ENCODE data around the gene DOCK2.

The DOCK2 gene

DNA sequence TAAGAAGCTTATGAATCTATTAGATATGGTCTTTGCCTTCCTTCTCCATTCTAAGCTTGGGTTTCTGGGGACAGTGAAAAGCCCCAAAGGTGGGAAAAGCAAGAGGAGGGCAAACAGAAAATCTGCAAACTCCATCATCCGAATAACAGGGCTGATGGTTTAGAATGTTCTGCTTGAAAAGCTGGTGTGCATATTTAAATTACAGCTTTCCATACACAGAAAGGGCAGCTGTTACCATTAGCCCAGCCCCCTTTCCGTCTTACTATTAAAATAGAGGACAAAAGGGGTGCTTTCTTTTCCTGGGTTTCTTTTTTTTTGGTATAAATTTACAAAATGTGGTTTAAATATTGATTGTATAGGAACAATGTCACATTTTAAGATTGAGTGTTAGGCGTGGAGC is 321.2 kb downstream of the DOCK2 start:
- H3K79me2 ChIP-seq (ENCODE audit: insufficient read depth, low read length), result no peaks in the 10 kb centered on the region
- no peaks in the 10 kb centered on the region for H3K27me3 ChIP-seq (ENCODE audit: insufficient read depth, low read length, poor library complexity)
- no peaks in the 10 kb centered on the region for H3K4me1 ChIP-seq (ENCODE audit: insufficient read depth, low read length)
- H3K4me2 ChIP-seq (ENCODE audit: insufficient read depth, low read length), result no peak overlapping the region
- H3K36me3 ChIP-seq (ENCODE audit: insufficient read depth, low read length), result peaks cover 11% of the 10 kb centered on the region
- no peak for TF ChIP-seq EZH2 (IDR thresholded peaks at IDR 0.05; ENCODE audit: borderline replicate concordance, low read depth, low read length, severe bottlenecking)
- TF ChIP-seq, protein P1, sequence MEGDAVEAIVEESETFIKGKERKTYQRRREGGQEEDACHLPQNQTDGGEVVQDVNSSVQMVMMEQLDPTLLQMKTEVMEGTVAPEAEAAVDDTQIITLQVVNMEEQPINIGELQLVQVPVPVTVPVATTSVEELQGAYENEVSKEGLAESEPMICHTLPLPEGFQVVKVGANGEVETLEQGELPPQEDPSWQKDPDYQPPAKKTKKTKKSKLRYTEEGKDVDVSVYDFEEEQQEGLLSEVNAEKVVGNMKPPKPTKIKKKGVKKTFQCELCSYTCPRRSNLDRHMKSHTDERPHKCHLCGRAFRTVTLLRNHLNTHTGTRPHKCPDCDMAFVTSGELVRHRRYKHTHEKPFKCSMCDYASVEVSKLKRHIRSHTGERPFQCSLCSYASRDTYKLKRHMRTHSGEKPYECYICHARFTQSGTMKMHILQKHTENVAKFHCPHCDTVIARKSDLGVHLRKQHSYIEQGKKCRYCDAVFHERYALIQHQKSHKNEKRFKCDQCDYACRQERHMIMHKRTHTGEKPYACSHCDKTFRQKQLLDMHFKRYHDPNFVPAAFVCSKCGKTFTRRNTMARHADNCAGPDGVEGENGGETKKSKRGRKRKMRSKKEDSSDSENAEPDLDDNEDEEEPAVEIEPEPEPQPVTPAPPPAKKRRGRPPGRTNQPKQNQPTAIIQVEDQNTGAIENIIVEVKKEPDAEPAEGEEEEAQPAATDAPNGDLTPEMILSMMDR (IDR thresholded peaks at IDR 0.05; ENCODE audit: borderline replicate concordance, extremely low read depth, low read length, poor library complexity, severe bottlenecking), result no peak
- ATAC-seq (ENCODE audit: insufficient read depth, low read depth) (no peak), DNase-seq (no peak)
- H3K4me3 ChIP-seq (ENCODE audit: low read depth in 1 of 2, low read length in 2 of 2), result no peak overlapping the region
- H3K27ac ChIP-seq (ENCODE audit: low read length), result no peak overlapping the region
- no peaks in the 10 kb centered on the region for H4K20me1 ChIP-seq (ENCODE audit: insufficient read depth, low read length)
- H3K9ac ChIP-seq (ENCODE audit: low read depth, low read length), result no peak overlapping the region
- H3K9me3 ChIP-seq (ENCODE audit: insufficient read depth, low read length, severe bottlenecking), result no peaks in the 10 kb centered on the region
- H2AFZ ChIP-seq (ENCODE audit: low read depth, low read length), result no peak overlapping the region

DNA sequence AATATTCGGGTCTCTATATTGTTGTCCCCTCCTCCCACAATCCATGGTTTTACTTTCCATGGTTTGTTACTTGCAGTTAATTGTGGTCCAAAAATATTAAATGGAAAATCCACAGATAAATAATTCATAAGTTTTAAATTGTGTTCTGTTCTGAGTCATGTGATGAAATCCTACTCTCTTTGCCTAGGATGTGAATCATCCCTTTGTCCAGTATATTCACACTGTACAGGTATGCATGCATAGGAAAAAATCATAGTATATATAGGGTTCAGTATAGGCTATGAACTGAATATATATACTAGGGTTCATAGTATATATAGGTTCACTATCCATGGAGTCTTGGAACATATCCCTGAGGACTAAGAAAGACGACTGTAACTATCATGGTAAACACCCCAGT is 323.6 kb downstream of the DOCK2 start:
- Histone ChIP-seq H3K4me1 (ENCODE audit: insufficient read depth, low read length) (no peaks in the 10 kb centered on the region), H3K4me2 (ENCODE audit: insufficient read depth, low read length) (no peak overlapping the region), H2AFZ (ENCODE audit: low read depth, low read length) (no peak overlapping the region), H3K36me3 (ENCODE audit: insufficient read depth, low read length) (no peaks in the 10 kb centered on the region), H3K9ac (ENCODE audit: low read depth, low read length) (no peak overlapping the region), H3K9me3 (ENCODE audit: insufficient read depth, low read length, severe bottlenecking) (no peaks in the 10 kb centered on the region), H3K79me2 (ENCODE audit: insufficient read depth, low read length) (no peaks in the 10 kb centered on the region), H4K20me1 (ENCODE audit: insufficient read depth, low read length) (no peaks in the 10 kb centered on the region; the same call in 1 of the 2 replicates), H3K4me3 (ENCODE audit: low read depth in 1 of 2, low read length in 2 of 2) (no peak overlapping the region), H3K27ac (ENCODE audit: low read length) (no peak overlapping the region), H3K27me3 (ENCODE audit: insufficient read depth, low read length, poor library complexity) (no peaks in the 10 kb centered on the region)
- no peak for TF ChIP-seq EZH2 (IDR thresholded peaks at IDR 0.05; ENCODE audit: borderline replicate concordance, low read depth, low read length, severe bottlenecking)
- TF ChIP-seq, protein P1 (IDR thresholded peaks at IDR 0.05; ENCODE audit: borderline replicate concordance, extremely low read depth, low read length, poor library complexity, severe bottlenecking), result no peak
- DNase-seq (no peak), ATAC-seq (ENCODE audit: insufficient read depth, low read depth) (no peak)

DNA sequence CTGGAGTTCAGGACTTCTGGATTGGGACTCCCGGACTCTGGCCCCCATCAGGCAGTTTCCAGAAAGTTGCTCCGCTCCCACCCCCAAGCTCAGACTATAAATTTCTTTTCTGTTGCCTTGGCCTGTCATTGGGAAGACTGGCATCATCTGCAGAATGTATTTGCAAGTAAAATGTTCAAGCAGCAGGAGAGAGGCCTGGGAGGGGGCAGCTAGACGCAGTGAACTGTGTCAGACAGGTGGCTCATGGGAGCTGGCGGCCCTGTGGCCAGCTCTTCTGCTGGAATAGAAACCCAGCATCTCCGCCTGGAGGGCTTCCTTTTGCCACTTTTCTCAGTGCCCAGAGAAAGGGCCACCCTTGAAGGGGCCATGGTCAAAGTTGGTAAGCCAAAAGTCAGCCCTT is 327.2 kb downstream of the DOCK2 start:
- H3K27me3 ChIP-seq (ENCODE audit: insufficient read depth, low read length, poor library complexity), result no peaks in the 10 kb centered on the region
- H3K27ac ChIP-seq (ENCODE audit: low read length), result no peak overlapping the region
- H3K79me2 ChIP-seq (ENCODE audit: insufficient read depth, low read length), result no peaks in the 10 kb centered on the region
- DNase-seq, result no peak
- H4K20me1 ChIP-seq (ENCODE audit: insufficient read depth, low read length), result no peaks in the 10 kb centered on the region; the same call in 1 of the 2 replicates
- ATAC-seq (ENCODE audit: insufficient read depth, low read depth), result no peak
- no peak overlapping the region for H2AFZ ChIP-seq (ENCODE audit: low read depth, low read length)
- H3K9me3 ChIP-seq (ENCODE audit: insufficient read depth, low read length, severe bottlenecking), result no peaks in the 10 kb centered on the region
- no peaks in the 10 kb centered on the region for H3K4me1 ChIP-seq (ENCODE audit: insufficient read depth, low read length)
- no peak overlapping the region for H3K4me2 ChIP-seq (ENCODE audit: insufficient read depth, low read length)
- H3K9ac ChIP-seq (ENCODE audit: low read depth, low read length), result no peak overlapping the region
- TF ChIP-seq EZH2 (IDR thresholded peaks at IDR 0.05; ENCODE audit: borderline replicate concordance, low read depth, low read length, severe bottlenecking), result no peak
- no peak overlapping the region for H3K4me3 ChIP-seq (ENCODE audit: low read depth in 1 of 2, low read length in 2 of 2)
- 0 out of 2 replicates have a peak, but pooled peaks cover 3% of the 10 kb centered on the region for H3K36me3 ChIP-seq (ENCODE audit: insufficient read depth, low read length)

DNA sequence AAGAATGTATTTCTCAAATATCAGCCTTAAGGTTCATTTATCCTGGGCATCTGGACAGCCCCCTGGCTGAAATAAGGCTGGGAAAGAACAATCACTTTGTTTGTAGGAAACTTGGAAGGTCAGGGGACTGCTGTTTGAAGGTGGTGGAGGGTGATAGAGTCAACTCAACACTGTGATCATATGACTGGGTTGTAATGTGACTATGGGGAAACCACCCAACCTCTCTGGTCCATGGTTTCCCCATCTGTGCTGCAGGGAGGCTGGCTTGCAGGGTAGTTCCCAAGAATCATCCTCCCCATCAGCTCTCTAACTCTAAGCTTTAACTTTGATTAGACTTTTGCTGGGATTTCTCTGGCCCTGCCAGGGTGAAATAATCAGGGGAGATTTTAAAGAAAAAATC is 333.3 kb downstream of the DOCK2 start:
- H3K4me2 ChIP-seq (ENCODE audit: insufficient read depth, low read length), result no peak overlapping the region
- H2AFZ ChIP-seq (ENCODE audit: low read depth, low read length), result no peak overlapping the region
- H3K27ac ChIP-seq (ENCODE audit: low read length), result no peak overlapping the region
- DNase-seq (no peak), ATAC-seq (ENCODE audit: insufficient read depth, low read depth) (no peak)
- H3K27me3 ChIP-seq (ENCODE audit: insufficient read depth, low read length, poor library complexity), result no peaks in the 10 kb centered on the region
- H4K20me1 ChIP-seq (ENCODE audit: insufficient read depth, low read length), result no peaks in the 10 kb centered on the region; the same call in 1 of the 2 replicates
- H3K79me2 ChIP-seq (ENCODE audit: insufficient read depth, low read length), result no peaks in the 10 kb centered on the region
- H3K36me3 ChIP-seq (ENCODE audit: insufficient read depth, low read length), result peaks cover 9% of the 10 kb centered on the region; the same call in 1 of the 2 replicates
- TF ChIP-seq, protein P1 (IDR thresholded peaks at IDR 0.05; ENCODE audit: borderline replicate concordance, extremely low read depth, low read length, poor library complexity, severe bottlenecking), result no peak
- TF ChIP-seq EZH2 (IDR thresholded peaks at IDR 0.05; ENCODE audit: borderline replicate concordance, low read depth, low read length, severe bottlenecking), result no peak
- no peaks in the 10 kb centered on the region for H3K4me1 ChIP-seq (ENCODE audit: insufficient read depth, low read length)
- no peaks in the 10 kb centered on the region for H3K9me3 ChIP-seq (ENCODE audit: insufficient read depth, low read length, severe bottlenecking)
- no peak overlapping the region for H3K4me3 ChIP-seq (ENCODE audit: low read depth in 1 of 2, low read length in 2 of 2)
- H3K9ac ChIP-seq (ENCODE audit: low read depth, low read length), result no peak overlapping the region
